HepG2 (cell line): ENCODE measurements around the gene GALR3. TPM values are rescaled to one million over a fixed set of nuclear protein-coding genes. Genes with fewer than 3 reads are reported as not detected.

Source experiments
- DNMT3B ChIP-seq: conservative IDR thresholded peaks from 2 replicates; pipeline ENCODE4 v1.6.1; 2016; ENCODE audit warnings: missing biosample characterization, control low read depth
- ELF3 ChIP-seq: IDR thresholded peaks from 2 replicates; pipeline ENCODE4 v1.6.1; 2016; ENCODE audit warnings: missing genetic modification reagents, missing compliant biosample characterization
- MIXL1 ChIP-seq: IDR thresholded peaks from 2 replicates; pipeline ENCODE4 v1.6.1; 2016
- NAIF1 ChIP-seq: sonication (generic); formaldehyde crosslinking; IDR thresholded peaks from 2 replicates; pipeline ENCODE4 v1.5.0; 2020; ENCODE audit warnings: mild to moderate bottlenecking, missing genetic modification reagents, borderline replicate concordance
- PHF21A ChIP-seq: sonication (generic); formaldehyde crosslinking; IDR thresholded peaks from 2 replicates; pipeline ENCODE4 v1.5.0; 2020; ENCODE audit warnings: mild to moderate bottlenecking, missing genetic modification reagents
- TEAD3 ChIP-seq: optimal IDR thresholded peaks from 2 replicates; pipeline ENCODE3; 2016; ENCODE audit warnings: borderline replicate concordance
- XRCC5 ChIP-seq: fragments of 200-400 bp; formaldehyde crosslinking; optimal IDR thresholded peaks from 2 replicates; pipeline ENCODE3; 2017; ENCODE audit warnings: mild to moderate bottlenecking, low read length
- YEATS4 ChIP-seq: sonication (generic); formaldehyde crosslinking; IDR thresholded peaks from 2 replicates; pipeline ENCODE4 v1.4.0; 2020; ENCODE audit warnings: missing genetic modification reagents, borderline replicate concordance
- ZFP1 ChIP-seq: IDR thresholded peaks from 2 replicates; pipeline ENCODE4 v1.6.1; 2016
- ZFX ChIP-seq: sonication (generic); formaldehyde crosslinking; IDR thresholded peaks from 2 replicates; pipeline ENCODE4 v1.4.0; 2020; ENCODE audit warnings: mild to moderate bottlenecking, low read depth, missing genetic modification reagents, moderate library complexity
- ZNF225 ChIP-seq: sonication (generic); formaldehyde crosslinking; IDR thresholded peaks from 2 replicates; pipeline ENCODE4 v1.4.0; 2020; ENCODE audit warnings: mild to moderate bottlenecking, missing genetic modification reagents
- ZNF496 ChIP-seq: sonication (generic); formaldehyde crosslinking; IDR thresholded peaks from 2 replicates; pipeline ENCODE4 v1.8.1; 2023; ENCODE audit warnings: mild to moderate bottlenecking, moderate library complexity, missing genetic modification reagents; ENCODE audit not compliant: insufficient replicate concordance
- ZNF550 ChIP-seq: sonication (generic); formaldehyde crosslinking; IDR thresholded peaks from 2 replicates; pipeline ENCODE4 v1.4.0; 2020; ENCODE audit warnings: mild to moderate bottlenecking, missing genetic modification reagents, borderline replicate concordance
- ZNF652 ChIP-seq: IDR thresholded peaks from 2 replicates; pipeline ENCODE4 v1.6.1; 2016; ENCODE audit warnings: low read depth, borderline replicate concordance
- ZNF670 ChIP-seq: sonication (generic); formaldehyde crosslinking; IDR thresholded peaks from 2 replicates; pipeline ENCODE4 v1.8.0; 2022; ENCODE audit warnings: mild to moderate bottlenecking, missing genetic modification reagents, borderline replicate concordance
- ZSCAN30 ChIP-seq: sonication (generic); formaldehyde crosslinking; IDR thresholded peaks from 2 replicates; pipeline ENCODE4 v1.5.0; 2020; ENCODE audit warnings: mild to moderate bottlenecking, missing genetic modification reagents
- polyA plus RNA-seq, 8 experiments: library from polyadenylated mRNA; depleted of rRNA in 3 of 8; stranded (reverse) in 7 of 8; unstranded in 1 of 8; fragments of >200 nt; fragmentation: Illumina TruSeq in 4 of 8; extraction: Trizol in 4 of 8; gene quantifications; 2 replicates each; pipeline versions ENCODE4 v1.2.1 to v1.2.3, GENCODE V29; 2011 to 2016; ENCODE audit warnings: low read depth in 4 of 8, missing spikeins in 1 of 8, mixed read lengths in 1 of 8; ENCODE audit not compliant: insufficient read depth in 1 of 8
- total RNA-seq, 5 experiments: library from RNA; depleted of rRNA; stranded (reverse); fragments of >200 nt; fragmentation: Illumina TruSeq; extraction: Trizol; gene quantifications; 2 replicates each; pipeline ENCODE4 v1.2.3, GENCODE V29; 2016; ENCODE audit warnings: low read depth in 1 of 5
- TF ChIP-seq, protein P1 (sequence below): sonication (generic); formaldehyde crosslinking; conservative IDR thresholded peaks from 2 replicates; pipeline ENCODE4 v1.4.0; 2020; ENCODE audit warnings: mild to moderate bottlenecking, missing genetic modification reagents, moderate library complexity
- TF ChIP-seq, protein P2 (sequence below): IDR thresholded peaks from 2 replicates; pipeline ENCODE4 v1.6.1; 2016; ENCODE audit warnings: missing compliant biosample characterization, missing genetic modification reagents, borderline replicate concordance
- TF ChIP-seq, protein P3 (sequence below): sonication (generic); formaldehyde crosslinking; IDR thresholded peaks from 2 replicates; pipeline ENCODE4 v1.8.0; 2022; ENCODE audit warnings: missing genetic modification reagents, mild to moderate bottlenecking, borderline replicate concordance
- TF ChIP-seq, protein P4 (sequence below): sonication (generic); formaldehyde crosslinking; IDR thresholded peaks from 2 replicates; pipeline ENCODE4; 2020; ENCODE audit warnings: missing genetic modification reagents, mild to moderate bottlenecking, borderline replicate concordance

The GALR3 gene
- total and polyA plus RNA-seq, 2 of the 13 experiments (the other 11 are each of a cell fraction or from before 2014, with no cell fraction given): 0.13 TPM; not detected in 1

DNA sequence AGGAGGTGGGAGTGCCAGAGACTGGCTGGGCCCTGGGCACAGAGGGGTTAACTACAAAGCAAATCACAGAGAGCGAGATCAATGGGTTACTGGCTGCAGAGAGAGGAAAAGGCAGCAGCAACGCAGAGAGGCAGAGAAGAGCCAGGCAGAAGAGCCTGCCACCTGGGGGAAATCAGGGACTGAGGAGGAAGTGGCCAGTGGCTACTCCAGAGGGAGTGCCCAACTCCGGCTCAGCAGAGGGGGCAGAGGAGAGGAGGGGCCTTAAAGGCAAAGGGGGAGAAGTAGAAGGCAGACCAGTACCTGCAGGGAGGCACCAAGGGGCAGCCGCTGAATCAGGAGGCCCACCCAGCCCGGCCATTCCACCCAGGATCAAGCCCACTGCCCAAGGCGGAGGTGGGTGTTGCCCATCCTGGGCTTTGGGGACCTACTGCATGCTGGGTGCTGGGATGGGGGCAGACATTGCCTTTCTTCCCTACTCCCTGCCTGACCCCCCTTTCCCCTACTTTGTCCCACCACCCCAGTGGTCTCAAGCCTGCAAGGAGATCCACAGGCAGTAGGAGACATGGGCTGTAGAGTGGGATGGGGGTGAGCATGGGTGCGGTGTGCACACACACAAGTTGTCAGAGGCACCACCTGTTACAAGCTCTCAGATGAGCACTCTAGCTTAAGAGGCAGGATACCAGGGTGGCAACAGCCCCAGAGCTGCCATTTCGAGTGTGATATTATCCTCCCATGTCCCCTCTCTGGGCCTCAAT, 926 bp upstream of the GALR3 start (continued):
- TF ChIP-seq ZNF652 (peak; percentile 98), XRCC5 (peak; percentile 48), TEAD3 (CRISPR knock-in tag) (peak; percentile 22), ELF3 (CRISPR knock-in tag) (peak; percentile 77), ZFP1 (CRISPR knock-in tag) (no peak), PHF21A (CRISPR knock-in tag) (no peak), ZNF670 (CRISPR knock-in tag) (peak; percentile 35; the same call in 1 of the 2 replicates), ZSCAN30 (CRISPR knock-in tag) (no peak), MIXL1 (CRISPR knock-in tag) (peak; percentile 35; the same call in 1 of the 2 replicates), NAIF1 (CRISPR knock-in tag) (no peak), YEATS4 (CRISPR knock-in tag) (no peak), ZFX (CRISPR knock-in tag) (peak; percentile 36; the same call in 1 of the 2 replicates), ZNF550 (CRISPR knock-in tag) (no peak), ZNF225 (CRISPR knock-in tag) (no peak), ZNF496 (CRISPR knock-in tag) (no peak), DNMT3B (CRISPR knock-in tag) (no peak)
- TF ChIP-seq, protein P1, sequence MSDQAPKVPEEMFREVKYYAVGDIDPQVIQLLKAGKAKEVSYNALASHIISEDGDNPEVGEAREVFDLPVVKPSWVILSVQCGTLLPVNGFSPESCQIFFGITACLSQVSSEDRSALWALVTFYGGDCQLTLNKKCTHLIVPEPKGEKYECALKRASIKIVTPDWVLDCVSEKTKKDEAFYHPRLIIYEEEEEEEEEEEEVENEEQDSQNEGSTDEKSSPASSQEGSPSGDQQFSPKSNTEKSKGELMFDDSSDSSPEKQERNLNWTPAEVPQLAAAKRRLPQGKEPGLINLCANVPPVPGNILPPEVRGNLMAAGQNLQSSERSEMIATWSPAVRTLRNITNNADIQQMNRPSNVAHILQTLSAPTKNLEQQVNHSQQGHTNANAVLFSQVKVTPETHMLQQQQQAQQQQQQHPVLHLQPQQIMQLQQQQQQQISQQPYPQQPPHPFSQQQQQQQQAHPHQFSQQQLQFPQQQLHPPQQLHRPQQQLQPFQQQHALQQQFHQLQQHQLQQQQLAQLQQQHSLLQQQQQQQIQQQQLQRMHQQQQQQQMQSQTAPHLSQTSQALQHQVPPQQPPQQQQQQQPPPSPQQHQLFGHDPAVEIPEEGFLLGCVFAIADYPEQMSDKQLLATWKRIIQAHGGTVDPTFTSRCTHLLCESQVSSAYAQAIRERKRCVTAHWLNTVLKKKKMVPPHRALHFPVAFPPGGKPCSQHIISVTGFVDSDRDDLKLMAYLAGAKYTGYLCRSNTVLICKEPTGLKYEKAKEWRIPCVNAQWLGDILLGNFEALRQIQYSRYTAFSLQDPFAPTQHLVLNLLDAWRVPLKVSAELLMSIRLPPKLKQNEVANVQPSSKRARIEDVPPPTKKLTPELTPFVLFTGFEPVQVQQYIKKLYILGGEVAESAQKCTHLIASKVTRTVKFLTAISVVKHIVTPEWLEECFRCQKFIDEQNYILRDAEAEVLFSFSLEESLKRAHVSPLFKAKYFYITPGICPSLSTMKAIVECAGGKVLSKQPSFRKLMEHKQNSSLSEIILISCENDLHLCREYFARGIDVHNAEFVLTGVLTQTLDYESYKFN (CRISPR knock-in tag): 0 out of 2 replicates have a peak, but pooled peaks have one; percentile 43
- TF ChIP-seq, protein P2, sequence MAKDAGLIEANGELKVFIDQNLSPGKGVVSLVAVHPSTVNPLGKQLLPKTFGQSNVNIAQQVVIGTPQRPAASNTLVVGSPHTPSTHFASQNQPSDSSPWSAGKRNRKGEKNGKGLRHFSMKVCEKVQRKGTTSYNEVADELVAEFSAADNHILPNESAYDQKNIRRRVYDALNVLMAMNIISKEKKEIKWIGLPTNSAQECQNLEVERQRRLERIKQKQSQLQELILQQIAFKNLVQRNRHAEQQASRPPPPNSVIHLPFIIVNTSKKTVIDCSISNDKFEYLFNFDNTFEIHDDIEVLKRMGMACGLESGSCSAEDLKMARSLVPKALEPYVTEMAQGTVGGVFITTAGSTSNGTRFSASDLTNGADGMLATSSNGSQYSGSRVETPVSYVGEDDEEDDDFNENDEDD: no peak
- TF ChIP-seq, protein P3, sequence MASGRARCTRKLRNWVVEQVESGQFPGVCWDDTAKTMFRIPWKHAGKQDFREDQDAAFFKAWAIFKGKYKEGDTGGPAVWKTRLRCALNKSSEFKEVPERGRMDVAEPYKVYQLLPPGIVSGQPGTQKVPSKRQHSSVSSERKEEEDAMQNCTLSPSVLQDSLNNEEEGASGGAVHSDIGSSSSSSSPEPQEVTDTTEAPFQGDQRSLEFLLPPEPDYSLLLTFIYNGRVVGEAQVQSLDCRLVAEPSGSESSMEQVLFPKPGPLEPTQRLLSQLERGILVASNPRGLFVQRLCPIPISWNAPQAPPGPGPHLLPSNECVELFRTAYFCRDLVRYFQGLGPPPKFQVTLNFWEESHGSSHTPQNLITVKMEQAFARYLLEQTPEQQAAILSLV (CRISPR knock-in tag): 0 out of 2 replicates have a peak, but pooled peaks have one; percentile 28
- TF ChIP-seq, protein P4, sequence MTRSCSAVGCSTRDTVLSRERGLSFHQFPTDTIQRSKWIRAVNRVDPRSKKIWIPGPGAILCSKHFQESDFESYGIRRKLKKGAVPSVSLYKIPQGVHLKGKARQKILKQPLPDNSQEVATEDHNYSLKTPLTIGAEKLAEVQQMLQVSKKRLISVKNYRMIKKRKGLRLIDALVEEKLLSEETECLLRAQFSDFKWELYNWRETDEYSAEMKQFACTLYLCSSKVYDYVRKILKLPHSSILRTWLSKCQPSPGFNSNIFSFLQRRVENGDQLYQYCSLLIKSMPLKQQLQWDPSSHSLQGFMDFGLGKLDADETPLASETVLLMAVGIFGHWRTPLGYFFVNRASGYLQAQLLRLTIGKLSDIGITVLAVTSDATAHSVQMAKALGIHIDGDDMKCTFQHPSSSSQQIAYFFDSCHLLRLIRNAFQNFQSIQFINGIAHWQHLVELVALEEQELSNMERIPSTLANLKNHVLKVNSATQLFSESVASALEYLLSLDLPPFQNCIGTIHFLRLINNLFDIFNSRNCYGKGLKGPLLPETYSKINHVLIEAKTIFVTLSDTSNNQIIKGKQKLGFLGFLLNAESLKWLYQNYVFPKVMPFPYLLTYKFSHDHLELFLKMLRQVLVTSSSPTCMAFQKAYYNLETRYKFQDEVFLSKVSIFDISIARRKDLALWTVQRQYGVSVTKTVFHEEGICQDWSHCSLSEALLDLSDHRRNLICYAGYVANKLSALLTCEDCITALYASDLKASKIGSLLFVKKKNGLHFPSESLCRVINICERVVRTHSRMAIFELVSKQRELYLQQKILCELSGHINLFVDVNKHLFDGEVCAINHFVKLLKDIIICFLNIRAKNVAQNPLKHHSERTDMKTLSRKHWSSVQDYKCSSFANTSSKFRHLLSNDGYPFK (CRISPR knock-in tag): peak; percentile 92
